Hematopoietic multipotent progenitor cell treated with erythropoietin and hydrocortisone succinate and interleukin-3 and kit ligand, for 4 days (in vitro differentiated cells): ENCODE results near the gene LYZL4.

Experiments used
- DNase-seq: peaks from one replicate; pipeline ENCODE4 v3.0.0-alpha.2; 2015

Gene LYZL4

GRCh38 chr3:42369832-42370231, 40.6 kb downstream of the LYZL4 start:
- no peak for DNase-seq

- DNase-seq, result peak; percentile 12
These were observed 41.1 kb downstream of the LYZL4 start for GRCh38 chr3:42369304-42369703.

GRCh38 chr3:42368861-42369260, 41.5 kb downstream of the LYZL4 start:
- no peak for DNase-seq

- no peak for DNase-seq
These were observed 42.5 kb downstream of the LYZL4 start for GRCh38 chr3:42367903-42368302.

- no peak for DNase-seq
These were observed 43.9 kb downstream of the LYZL4 start for GRCh38 chr3:42366550-42366949.

GRCh38 chr3:42357335-42357734, 53.1 kb downstream of the LYZL4 start:
- no peak for DNase-seq

- DNase-seq, result no peak
These were observed 54.8 kb downstream of the LYZL4 start for GRCh38 chr3:42355612-42356011.

GRCh38 chr3:42353631-42354030, 56.8 kb downstream of the LYZL4 start:
- no peak for DNase-seq

GRCh38 chr3:42351207-42351606, 59.2 kb downstream of the LYZL4 start:
- no peak for DNase-seq

GRCh38 chr3:42349765-42350594, 60.4 kb downstream of the LYZL4 start:
- DNase-seq, result peak; percentile 36

- DNase-seq, result no peak
These were observed 62.5 kb downstream of the LYZL4 start for GRCh38 chr3:42347928-42348327.
